Gastrocnemius medialis (tissue), 4 donors: Measurements from ENCODE around the gene LAMA3.

Experiments used
- POLR2A ChIP-seq, 2 donors: fragments of 450-650 bp; IDR thresholded peaks; one replicate each; pipeline ENCODE4 v1.6.1; 2017; ENCODE audit warnings: antibody characterized with exemption in 2 of 2, mild to moderate bottlenecking in 2 of 2, moderate library complexity in 2 of 2
- TF ChIP-seq, protein P1 (sequence below), 5 experiments: fragments of 450-650 bp in 3 of 5; fragments of 200-600 bp in 2 of 5; sonication (generic) in 2 of 5; IDR thresholded peaks in 4 of 5; conservative IDR thresholded peaks in 1 of 5; 1 replicate in 4 of 5; 2 replicates in 1 of 5; pipeline ENCODE4 v1.5.1; 2016 to 2019; ENCODE audit warnings: antibody characterized with exemption in 5 of 5, mild to moderate bottlenecking in 3 of 5, moderate library complexity in 3 of 5

DNA sequence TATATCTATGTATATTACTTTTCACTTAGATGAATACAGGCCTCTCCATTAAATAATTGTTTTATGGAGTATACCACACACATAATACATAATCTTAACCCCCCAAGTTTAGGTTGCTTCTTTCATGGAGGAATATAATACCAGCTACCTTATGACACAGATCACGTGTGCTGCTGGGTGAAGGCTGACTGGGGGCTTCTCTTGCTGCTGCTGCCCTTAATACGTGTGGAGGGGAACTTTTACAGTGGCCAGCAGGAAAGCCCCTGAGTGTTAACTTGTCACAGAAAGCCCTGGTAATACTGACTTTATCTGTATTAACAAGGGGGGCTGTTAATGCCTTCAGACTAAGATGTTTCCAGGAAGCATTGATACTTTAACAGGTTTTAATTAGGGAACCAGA lies 63.1 kb downstream of the LAMA3 start:
- no peak for TF ChIP-seq POLR2A (IDR thresholded peaks at IDR 0.05)
- TF ChIP-seq, protein P1, sequence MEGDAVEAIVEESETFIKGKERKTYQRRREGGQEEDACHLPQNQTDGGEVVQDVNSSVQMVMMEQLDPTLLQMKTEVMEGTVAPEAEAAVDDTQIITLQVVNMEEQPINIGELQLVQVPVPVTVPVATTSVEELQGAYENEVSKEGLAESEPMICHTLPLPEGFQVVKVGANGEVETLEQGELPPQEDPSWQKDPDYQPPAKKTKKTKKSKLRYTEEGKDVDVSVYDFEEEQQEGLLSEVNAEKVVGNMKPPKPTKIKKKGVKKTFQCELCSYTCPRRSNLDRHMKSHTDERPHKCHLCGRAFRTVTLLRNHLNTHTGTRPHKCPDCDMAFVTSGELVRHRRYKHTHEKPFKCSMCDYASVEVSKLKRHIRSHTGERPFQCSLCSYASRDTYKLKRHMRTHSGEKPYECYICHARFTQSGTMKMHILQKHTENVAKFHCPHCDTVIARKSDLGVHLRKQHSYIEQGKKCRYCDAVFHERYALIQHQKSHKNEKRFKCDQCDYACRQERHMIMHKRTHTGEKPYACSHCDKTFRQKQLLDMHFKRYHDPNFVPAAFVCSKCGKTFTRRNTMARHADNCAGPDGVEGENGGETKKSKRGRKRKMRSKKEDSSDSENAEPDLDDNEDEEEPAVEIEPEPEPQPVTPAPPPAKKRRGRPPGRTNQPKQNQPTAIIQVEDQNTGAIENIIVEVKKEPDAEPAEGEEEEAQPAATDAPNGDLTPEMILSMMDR (IDR thresholded peaks at IDR 0.05 in 4 of 5, conservative IDR thresholded peaks at IDR 0.05 in 1 of 5): no peak
